Measurements from ENCODE around the gene TNFRSF19. TPM values are rescaled to one million over a fixed set of nuclear protein-coding genes. Genes with fewer than 3 reads are reported as not detected.

Gene TNFRSF19
- total RNA-seq, 2 experiments from 2014 or later, result 0.12 to 0.28 TPM

- Mint-ChIP-seq H3K9me3 (ENCODE audit: low read depth) (no peaks in the 10 kb centered on the region), H3K27me3 (peaks cover 24% of the 10 kb centered on the region), H3K4me1 (no peaks in the 10 kb centered on the region), H3K4me3 (no peak overlapping the region), H3K36me3 (no peaks in the 10 kb centered on the region), H3K27ac (no peak overlapping the region)
- CTCF ChIA-PET, result no interaction called here
- DNase-seq (no peak), ATAC-seq (no peak)
Measured at GRCh38 chr13:23617551-23618024, 47.4 kb downstream of the TNFRSF19 start.

GRCh38 chr13:23618341-23618740 lies 48.1 kb downstream of the TNFRSF19 start:
- Mint-ChIP-seq H3K36me3 (no peaks in the 10 kb centered on the region), H3K9me3 (ENCODE audit: low read depth) (no peaks in the 10 kb centered on the region), H3K4me3 (no peak overlapping the region), H3K4me1 (peaks cover 2% of the 10 kb centered on the region), H3K27ac (no peak overlapping the region), H3K27me3 (peaks cover 25% of the 10 kb centered on the region)
- CTCF ChIA-PET, result no interaction called here
- ATAC-seq (no peak), DNase-seq (no peak)

GRCh38 chr13:23619068-23619855 lies 49.0 kb downstream of the TNFRSF19 start:
- DNase-seq, result no peak
- no peak for ATAC-seq
- no peak overlapping the region for H3K4me3 Mint-ChIP-seq
- no peak overlapping the region for H3K27ac Mint-ChIP-seq
- no peaks in the 10 kb centered on the region for H3K36me3 Mint-ChIP-seq
- H3K27me3 Mint-ChIP-seq, result peaks cover 17% of the 10 kb centered on the region
- CTCF ChIA-PET, result no interaction called here
- peaks cover 2% of the 10 kb centered on the region for H3K4me1 Mint-ChIP-seq
- peaks cover 3% of the 10 kb centered on the region for H3K9me3 Mint-ChIP-seq (ENCODE audit: low read depth)

- no peak for DNase-seq
- no peak overlapping the region for H3K27ac Mint-ChIP-seq
- no peak for ATAC-seq
- peaks cover 17% of the 10 kb centered on the region for H3K27me3 Mint-ChIP-seq
- peaks cover 2% of the 10 kb centered on the region for H3K4me1 Mint-ChIP-seq
- no peak overlapping the region for H3K4me3 Mint-ChIP-seq
- CTCF ChIA-PET, result interaction anchor here (0.8 kb wide), 1 partner anchor 9 kb away, joined by 3 read pairs; no protein-coding TSS in a partner anchor
- H3K36me3 Mint-ChIP-seq, result no peaks in the 10 kb centered on the region
- peaks cover 3% of the 10 kb centered on the region for H3K9me3 Mint-ChIP-seq (ENCODE audit: low read depth)
Measured at GRCh38 chr13:23620211-23620610, 50.0 kb downstream of the TNFRSF19 start.

- DNase-seq (no peak), ATAC-seq (no peak)
- H3K4me1 Mint-ChIP-seq, result peaks cover 2% of the 10 kb centered on the region
- no peaks in the 10 kb centered on the region for H3K36me3 Mint-ChIP-seq
- H3K4me3 Mint-ChIP-seq, result no peak overlapping the region
- H3K27me3 Mint-ChIP-seq, result peaks cover 14% of the 10 kb centered on the region
- no peak overlapping the region for H3K27ac Mint-ChIP-seq
- peaks cover 3% of the 10 kb centered on the region for H3K9me3 Mint-ChIP-seq (ENCODE audit: low read depth)
- CTCF ChIA-PET, result interaction anchor here (0.8 kb wide), 1 partner anchor 10 kb away, joined by 3 read pairs; no protein-coding TSS in a partner anchor
Measured at GRCh38 chr13:23620613-23621315, 50.6 kb downstream of the TNFRSF19 start.

- no peak for ATAC-seq
- H3K4me1 Mint-ChIP-seq, result peaks cover 2% of the 10 kb centered on the region
- CTCF ChIA-PET, result interaction anchor here (0.8 kb wide), 1 partner anchor 10 kb away, joined by 3 read pairs; no protein-coding TSS in a partner anchor
- DNase-seq, result no peak
- H3K4me3 Mint-ChIP-seq, result no peak overlapping the region
- peaks cover 13% of the 10 kb centered on the region for H3K27me3 Mint-ChIP-seq
- H3K9me3 Mint-ChIP-seq (ENCODE audit: low read depth), result peaks cover 3% of the 10 kb centered on the region
- no peaks in the 10 kb centered on the region for H3K36me3 Mint-ChIP-seq
- H3K27ac Mint-ChIP-seq, result no peak overlapping the region
Measured at GRCh38 chr13:23621316-23621645, 51.1 kb downstream of the TNFRSF19 start.

GRCh38 chr13:23622985-23623384 lies 52.8 kb downstream of the TNFRSF19 start:
- peaks cover 3% of the 10 kb centered on the region for H3K9me3 Mint-ChIP-seq (ENCODE audit: low read depth)
- H3K4me3 Mint-ChIP-seq, result no peak overlapping the region
- peaks cover 15% of the 10 kb centered on the region for H3K27me3 Mint-ChIP-seq
- ATAC-seq, result no peak
- H3K36me3 Mint-ChIP-seq, result no peaks in the 10 kb centered on the region
- H3K27ac Mint-ChIP-seq, result no peak overlapping the region
- peaks cover 2% of the 10 kb centered on the region for H3K4me1 Mint-ChIP-seq
- DNase-seq, result no peak
- CTCF ChIA-PET, result no interaction called here

GRCh38 chr13:23623394-23623793 lies 53.2 kb downstream of the TNFRSF19 start:
- no peak for DNase-seq
- Mint-ChIP-seq H3K4me3 (no peak overlapping the region), H3K27ac (no peak overlapping the region), H3K36me3 (no peaks in the 10 kb centered on the region), H3K9me3 (ENCODE audit: low read depth) (peaks cover 3% of the 10 kb centered on the region), H3K27me3 (peaks cover 19% of the 10 kb centered on the region), H3K4me1 (peaks cover 2% of the 10 kb centered on the region)
- ATAC-seq, result no peak
- CTCF ChIA-PET, result no interaction called here

GRCh38 chr13:23626700-23627099 lies 56.5 kb downstream of the TNFRSF19 start:
- DNase-seq, result no peak
- CTCF ChIA-PET, result no interaction called here
- peaks cover 2% of the 10 kb centered on the region for H3K4me1 Mint-ChIP-seq
- peaks cover 3% of the 10 kb centered on the region for H3K9me3 Mint-ChIP-seq (ENCODE audit: low read depth)
- no peak overlapping the region for H3K4me3 Mint-ChIP-seq
- H3K27me3 Mint-ChIP-seq, result peaks cover 26% of the 10 kb centered on the region
- no peaks in the 10 kb centered on the region for H3K36me3 Mint-ChIP-seq
- no peak for ATAC-seq
- no peak overlapping the region for H3K27ac Mint-ChIP-seq

GRCh38 chr13:23627410-23627809 lies 57.2 kb downstream of the TNFRSF19 start:
- no peak for ATAC-seq
- Mint-ChIP-seq H3K36me3 (no peaks in the 10 kb centered on the region), H3K27me3 (peaks cover 26% of the 10 kb centered on the region), H3K9me3 (ENCODE audit: low read depth) (peaks cover 3% of the 10 kb centered on the region), H3K27ac (no peak overlapping the region), H3K4me1 (peaks cover 2% of the 10 kb centered on the region), H3K4me3 (no peak overlapping the region)
- DNase-seq, result no peak
- CTCF ChIA-PET, result no interaction called here

GRCh38 chr13:23628250-23628649 lies 58.0 kb downstream of the TNFRSF19 start:
- no peak overlapping the region for H3K27ac Mint-ChIP-seq
- CTCF ChIA-PET, result no interaction called here
- H3K36me3 Mint-ChIP-seq, result no peaks in the 10 kb centered on the region
- H3K4me1 Mint-ChIP-seq, result no peaks in the 10 kb centered on the region
- H3K4me3 Mint-ChIP-seq, result no peak overlapping the region
- H3K9me3 Mint-ChIP-seq (ENCODE audit: low read depth), result peaks cover 3% of the 10 kb centered on the region
- DNase-seq (no peak), ATAC-seq (no peak)
- H3K27me3 Mint-ChIP-seq, result peaks cover 21% of the 10 kb centered on the region

GRCh38 chr13:23628765-23629565 lies 58.8 kb downstream of the TNFRSF19 start:
- CTCF ChIA-PET, result no interaction called here
- Mint-ChIP-seq H3K4me3 (no peak overlapping the region), H3K27ac (no peak overlapping the region), H3K4me1 (no peaks in the 10 kb centered on the region), H3K9me3 (ENCODE audit: low read depth) (peaks cover 2% of the 10 kb centered on the region), H3K27me3 (peaks cover 21% of the 10 kb centered on the region), H3K36me3 (no peaks in the 10 kb centered on the region)
- DNase-seq, result no peak
- no peak for ATAC-seq

GRCh38 chr13:23629566-23630272 lies 59.5 kb downstream of the TNFRSF19 start:
- no peak for ATAC-seq
- no peaks in the 10 kb centered on the region for H3K9me3 Mint-ChIP-seq (ENCODE audit: low read depth)
- no peaks in the 10 kb centered on the region for H3K36me3 Mint-ChIP-seq
- peaks cover 21% of the 10 kb centered on the region for H3K27me3 Mint-ChIP-seq
- DNase-seq, result no peak
- no peak overlapping the region for H3K4me3 Mint-ChIP-seq
- no peak overlapping the region for H3K27ac Mint-ChIP-seq
- no peaks in the 10 kb centered on the region for H3K4me1 Mint-ChIP-seq
- CTCF ChIA-PET, result no interaction called here

Measured in activated CD8-positive, alpha-beta memory T cell treated with anti-CD3 and anti-CD28 coated beads, Interleukin-2, amount 10 ng/mL, durations not matched to agents 7 days and 5 days (primary cell).